Smooth muscle cell (in vitro differentiated cells): ENCODE data around the gene PPARA. TPM values are rescaled to one million over a fixed set of nuclear protein-coding genes. Genes with fewer than 3 reads are reported as not detected.

Experiments used
- DNase-seq: peaks from one replicate; lab custom pipeline; 2025; ENCODE audit not compliant: unreplicated experiment; lab: John Stamatoyannopoulos, UW
- H2AFZ ChIP-seq: fragments of 200-600 bp; sonication (generic); 2 replicates; pipeline ENCODE4 v1.6.0; 2016; ENCODE audit warnings: antibody characterized with exemption, low read depth, mild to moderate bottlenecking
- H3F3A ChIP-seq: fragments of 200-600 bp; sonication (generic); 2 replicates; pipeline ENCODE4 v1.6.0; 2017; ENCODE audit warnings: antibody characterized with exemption, low read depth
- H3K27ac ChIP-seq: fragments of 200-600 bp; sonication (generic); 2 replicates; pipeline ENCODE4 v1.5.1; 2016; ENCODE audit warnings: low read depth, mild to moderate bottlenecking
- H3K27me3 ChIP-seq: fragments of 200-600 bp; sonication (generic); 2 replicates; pipeline ENCODE4 v1.6.1; 2016; ENCODE audit warnings: low read depth, mild to moderate bottlenecking
- H3K36me3 ChIP-seq: fragments of 200-600 bp; sonication (generic); 2 replicates; pipeline ENCODE4 v1.5.1; 2016; ENCODE audit warnings: low read depth
- H3K4me1 ChIP-seq: fragments of 200-600 bp; sonication (generic); 2 replicates; pipeline ENCODE4 v1.5.1; 2016; ENCODE audit warnings: low read depth
- H3K4me2 ChIP-seq: fragments of 200-600 bp; sonication (generic); 2 replicates; pipeline ENCODE4 v1.6.0; 2016; ENCODE audit warnings: mild to moderate bottlenecking
- H3K4me3 ChIP-seq: fragments of 200-600 bp; sonication (generic); 2 replicates; pipeline ENCODE4 v1.5.1; 2016; ENCODE audit warnings: mild to moderate bottlenecking
- H3K79me2 ChIP-seq: fragments of 200-600 bp; sonication (generic); 2 replicates; pipeline ENCODE4 v1.6.0; 2016; ENCODE audit warnings: low read depth, mild to moderate bottlenecking
- H3K9ac ChIP-seq: fragments of 200-600 bp; sonication (generic); 2 replicates; pipeline ENCODE4 v1.6.0; 2016; ENCODE audit warnings: low read depth
- H3K9me3 ChIP-seq: fragments of 200-600 bp; sonication (generic); replicated peaks from 2 replicates; pipeline ENCODE4 v1.5.1; 2016; ENCODE audit warnings: low read depth
- H4K20me1 ChIP-seq: fragments of 200-600 bp; sonication (generic); 2 replicates; pipeline ENCODE4 v1.6.0; 2016; ENCODE audit warnings: low read depth
- WGBS: methylation state at CpG from one replicate; pipeline ENCODE4 v1.1.7; 2016; ENCODE audit warnings: low lambda C conversion rate; 5-methylcytosine and 5-hydroxymethylcytosine counted together
- polyA plus RNA-seq: library from polyadenylated mRNA; unstranded; fragments of >200 nt; fragmentation: Nextera tagmentation; extraction: Ambion mirVana; gene quantifications from 2 replicates; pipeline ENCODE4 v1.2.1, GENCODE V29; 2016
- total RNA-seq: library from RNA; depleted of rRNA; stranded (reverse); fragments of >200 nt; gene quantifications from 2 replicates; pipeline ENCODE4 v1.2.3, GENCODE V29; 2014
- TF ChIP-seq, protein P1 (sequence below): fragments of 200-600 bp; sonication (generic); IDR thresholded peaks from 2 replicates; pipeline ENCODE4 v1.5.1; 2017; ENCODE audit warnings: borderline replicate concordance, mild to moderate bottlenecking, antibody characterized with exemption; ENCODE audit not compliant: insufficient read depth, poor library complexity, severe bottlenecking

PPARA gene
- total and polyA plus RNA-seq, 2 experiments from 2014 or later = 9.2 to 18.0 TPM

GRCh38 chr22:46120420-46120737, 29.9 kb upstream of the PPARA start:
- H3K27ac ChIP-seq = no peak overlapping the region
- no peak overlapping the region for H3K9ac ChIP-seq
- no peak overlapping the region for H3K4me2 ChIP-seq

GRCh38 chr22:46121079-46121478, 29.2 kb upstream of the PPARA start:
- Histone ChIP-seq H3K27me3 (no peaks in the 10 kb centered on the region), H3K4me3 (no peak overlapping the region), H3K79me2 (no peaks in the 10 kb centered on the region), H3K27ac (no peak overlapping the region), H3K4me2 (no peak overlapping the region), H4K20me1 (no peaks in the 10 kb centered on the region), H3K36me3 (no peaks in the 10 kb centered on the region), H3K4me1 (no peaks in the 10 kb centered on the region), H2AFZ (no peak overlapping the region), H3K9ac (no peak overlapping the region), H3F3A (no peaks in the 10 kb centered on the region), H3K9me3 (no peaks in the 10 kb centered on the region)
- TF ChIP-seq, protein P1, sequence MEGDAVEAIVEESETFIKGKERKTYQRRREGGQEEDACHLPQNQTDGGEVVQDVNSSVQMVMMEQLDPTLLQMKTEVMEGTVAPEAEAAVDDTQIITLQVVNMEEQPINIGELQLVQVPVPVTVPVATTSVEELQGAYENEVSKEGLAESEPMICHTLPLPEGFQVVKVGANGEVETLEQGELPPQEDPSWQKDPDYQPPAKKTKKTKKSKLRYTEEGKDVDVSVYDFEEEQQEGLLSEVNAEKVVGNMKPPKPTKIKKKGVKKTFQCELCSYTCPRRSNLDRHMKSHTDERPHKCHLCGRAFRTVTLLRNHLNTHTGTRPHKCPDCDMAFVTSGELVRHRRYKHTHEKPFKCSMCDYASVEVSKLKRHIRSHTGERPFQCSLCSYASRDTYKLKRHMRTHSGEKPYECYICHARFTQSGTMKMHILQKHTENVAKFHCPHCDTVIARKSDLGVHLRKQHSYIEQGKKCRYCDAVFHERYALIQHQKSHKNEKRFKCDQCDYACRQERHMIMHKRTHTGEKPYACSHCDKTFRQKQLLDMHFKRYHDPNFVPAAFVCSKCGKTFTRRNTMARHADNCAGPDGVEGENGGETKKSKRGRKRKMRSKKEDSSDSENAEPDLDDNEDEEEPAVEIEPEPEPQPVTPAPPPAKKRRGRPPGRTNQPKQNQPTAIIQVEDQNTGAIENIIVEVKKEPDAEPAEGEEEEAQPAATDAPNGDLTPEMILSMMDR = no peak
- 82% methylated on average over 6 of the region's 6 CpGs for WGBS
- no peak for DNase-seq

More at GRCh38 chr22:46120420-46120737, 29.9 kb upstream of the PPARA start:
- DNase-seq = no peak
- Histone ChIP-seq H3K4me3 (no peak overlapping the region), H3K4me1 (no peaks in the 10 kb centered on the region), H3F3A (no peaks in the 10 kb centered on the region), H3K36me3 (no peaks in the 10 kb centered on the region), H2AFZ (no peak overlapping the region), H3K79me2 (no peaks in the 10 kb centered on the region), H3K9me3 (no peaks in the 10 kb centered on the region), H4K20me1 (no peaks in the 10 kb centered on the region), H3K27me3 (no peaks in the 10 kb centered on the region)
- WGBS = 91% methylated on average over 7 of the region's 7 CpGs
- TF ChIP-seq, protein P1 = no peak

GRCh38 chr22:46121523-46122287, 28.6 kb upstream of the PPARA start:
- Histone ChIP-seq H3K9ac (no peak overlapping the region), H3F3A (no peaks in the 10 kb centered on the region), H3K27ac (no peak overlapping the region), H3K36me3 (no peaks in the 10 kb centered on the region), H4K20me1 (no peaks in the 10 kb centered on the region), H3K9me3 (no peaks in the 10 kb centered on the region), H3K27me3 (no peaks in the 10 kb centered on the region), H3K4me3 (no peak overlapping the region), H2AFZ (no peak overlapping the region), H3K79me2 (no peaks in the 10 kb centered on the region), H3K4me2 (no peak overlapping the region), H3K4me1 (no peaks in the 10 kb centered on the region)
- 85% methylated on average over 10 of the region's 11 CpGs for WGBS
- DNase-seq = no peak
- TF ChIP-seq, protein P1 = no peak

- TF ChIP-seq, protein P1 = peak; percentile 87
- Histone ChIP-seq H3K4me3 (no peak overlapping the region), H3K9me3 (no peaks in the 10 kb centered on the region), H3K27me3 (no peaks in the 10 kb centered on the region), H3K9ac (no peak overlapping the region), H3K79me2 (no peaks in the 10 kb centered on the region), H3F3A (no peaks in the 10 kb centered on the region), H4K20me1 (no peaks in the 10 kb centered on the region), H2AFZ (no peak overlapping the region), H3K36me3 (no peaks in the 10 kb centered on the region), H3K27ac (no peak overlapping the region), H3K4me1 (no peaks in the 10 kb centered on the region), H3K4me2 (peak overlapping the region; percentile 32)
- 10% methylated on average over 15 of the region's 24 CpGs for WGBS
- peak; percentile 23 for DNase-seq
These were observed 27.8 kb upstream of the PPARA start for GRCh38 chr22:46122511-46122971.
